OCI-LY3 (cell line): ENCODE measurements around the gene CMTR1.

ENCODE experiments used
- EZH2phosphoT487 ChIP-seq: fragments of 200-600 bp; shearing (Covaris generic); IDR thresholded peaks from 2 replicates; pipeline ENCODE4 v1.6.1; 2018; ENCODE audit warnings: antibody characterized with exemption, mixed run types, low read depth
- TF ChIP-seq, protein P1 (sequence below): fragments of 200-600, 300-600 bp; sonication (generic); IDR thresholded peaks from 2 replicates; pipeline ENCODE4 v1.5.1; 2014; ENCODE audit warnings: antibody characterized with exemption, low read length, low read depth

DNA sequence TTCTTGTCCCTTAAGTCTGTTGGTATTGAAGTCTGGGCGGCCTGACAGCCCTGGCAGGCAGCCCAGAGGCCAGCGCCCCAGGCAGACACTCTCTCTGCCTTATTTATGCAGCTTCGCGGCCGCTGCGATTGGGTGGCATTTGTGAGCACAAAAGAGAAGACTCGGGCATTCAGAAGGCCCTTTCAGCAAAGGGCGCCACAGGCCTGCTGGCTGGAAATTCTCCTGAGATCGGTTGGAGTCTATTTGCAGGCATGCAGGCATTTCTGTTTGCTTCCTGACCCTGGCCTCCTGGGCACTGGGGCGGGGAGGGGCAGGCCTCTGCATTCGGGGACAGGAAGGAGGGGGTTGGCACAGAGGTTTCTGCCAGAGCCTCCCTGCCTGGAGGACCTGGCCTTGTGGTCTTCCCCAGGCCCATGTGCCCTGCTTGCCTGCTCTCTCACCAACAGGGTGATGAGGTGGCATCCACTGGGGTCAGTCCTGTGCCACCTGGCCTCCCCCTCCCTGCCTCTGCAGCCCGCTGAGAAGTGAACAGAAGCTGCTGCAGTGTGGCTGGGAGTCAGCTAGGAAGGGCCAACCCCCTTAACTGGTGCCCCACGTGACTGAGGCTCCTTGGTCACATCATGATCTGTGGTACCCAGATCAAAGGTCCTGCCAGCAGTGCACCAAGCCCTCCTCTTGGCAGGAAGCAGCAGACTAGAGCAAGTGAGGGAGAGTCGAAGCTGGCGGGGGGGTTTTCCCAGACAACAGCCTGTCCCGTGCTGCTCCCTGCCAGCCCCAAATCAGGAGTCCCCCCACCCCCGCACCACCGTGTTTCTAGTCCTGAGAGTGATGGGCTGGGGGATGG is 83.3 kb downstream of the CMTR1 start:
- TF ChIP-seq, protein P1, sequence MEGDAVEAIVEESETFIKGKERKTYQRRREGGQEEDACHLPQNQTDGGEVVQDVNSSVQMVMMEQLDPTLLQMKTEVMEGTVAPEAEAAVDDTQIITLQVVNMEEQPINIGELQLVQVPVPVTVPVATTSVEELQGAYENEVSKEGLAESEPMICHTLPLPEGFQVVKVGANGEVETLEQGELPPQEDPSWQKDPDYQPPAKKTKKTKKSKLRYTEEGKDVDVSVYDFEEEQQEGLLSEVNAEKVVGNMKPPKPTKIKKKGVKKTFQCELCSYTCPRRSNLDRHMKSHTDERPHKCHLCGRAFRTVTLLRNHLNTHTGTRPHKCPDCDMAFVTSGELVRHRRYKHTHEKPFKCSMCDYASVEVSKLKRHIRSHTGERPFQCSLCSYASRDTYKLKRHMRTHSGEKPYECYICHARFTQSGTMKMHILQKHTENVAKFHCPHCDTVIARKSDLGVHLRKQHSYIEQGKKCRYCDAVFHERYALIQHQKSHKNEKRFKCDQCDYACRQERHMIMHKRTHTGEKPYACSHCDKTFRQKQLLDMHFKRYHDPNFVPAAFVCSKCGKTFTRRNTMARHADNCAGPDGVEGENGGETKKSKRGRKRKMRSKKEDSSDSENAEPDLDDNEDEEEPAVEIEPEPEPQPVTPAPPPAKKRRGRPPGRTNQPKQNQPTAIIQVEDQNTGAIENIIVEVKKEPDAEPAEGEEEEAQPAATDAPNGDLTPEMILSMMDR: no peak
- no peak for TF ChIP-seq EZH2phosphoT487
